RWPE2 (cell line): Measurements from ENCODE around the gene SLC4A3.

ENCODE experiments used
- ATAC-seq: fragments of 200-7000 bp; cut with Tn5 transposase; 3 replicates; pipeline ENCODE4 v1.9.1; 2021; ENCODE audit warnings: low read depth
- DNase-seq: peaks from one replicate; pipeline ENCODE4 v3.0.0-alpha.2; 2020; ENCODE audit warnings: low spot score
- H3K27ac ChIP-seq: fragments of 450-650 bp; 2 replicates; pipeline ENCODE4 v1.5.1; 2017; ENCODE audit warnings: mild to moderate bottlenecking; ENCODE audit not compliant: poor library complexity, severe bottlenecking
- H3K27me3 ChIP-seq: fragments of 250-450 bp; sonication (Bioruptor Pico); 2 replicates; pipeline ENCODE4 v1.5.1; 2021; ENCODE audit warnings: mild to moderate bottlenecking, moderate library complexity; ENCODE audit not compliant: insufficient read depth, poor library complexity, severe bottlenecking
- H3K36me3 ChIP-seq: fragments of 250-450 bp; sonication (Bioruptor Pico); 2 replicates; pipeline ENCODE4 v1.5.1; 2020; ENCODE audit warnings: low read depth, mild to moderate bottlenecking, moderate library complexity
- H3K4me1 ChIP-seq: fragments of 250-450 bp; sonication (Bioruptor Pico); 2 replicates; pipeline ENCODE4 v1.5.1; 2021; ENCODE audit warnings: mild to moderate bottlenecking, moderate library complexity; ENCODE audit not compliant: insufficient read depth, poor library complexity, severe bottlenecking
- H3K4me3 ChIP-seq: fragments of 250-450 bp; sonication (Bioruptor Pico); 2 replicates; pipeline ENCODE4 v1.5.1; 2021; ENCODE audit warnings: mild to moderate bottlenecking, moderate library complexity; ENCODE audit not compliant: severe bottlenecking
- H3K9me3 ChIP-seq: fragments of 250-450 bp; sonication (Bioruptor Pico); 2 replicates; pipeline ENCODE4 v1.5.1; 2021; ENCODE audit warnings: mild to moderate bottlenecking, moderate library complexity; ENCODE audit not compliant: severe bottlenecking
- CTCF ChIP-seq: fragments of 450-650 bp; IDR thresholded peaks from one replicate; pipeline ENCODE4 v1.5.1; 2017; ENCODE audit warnings: mild to moderate bottlenecking, moderate library complexity; ENCODE audit not compliant: poor library complexity, severe bottlenecking

Gene SLC4A3

GRCh38 chr2:219613461-219614070, 13.9 kb upstream of the SLC4A3 start:
- ATAC-seq (no peak), DNase-seq (no peak)
- peaks cover 5% of the 10 kb centered on the region for H3K36me3 ChIP-seq
- H3K4me3 ChIP-seq, result no peak overlapping the region
- no peak overlapping the region for H3K27ac ChIP-seq
- no peak for TF ChIP-seq CTCF
- H3K27me3 ChIP-seq, result no peaks in the 10 kb centered on the region
- no peaks in the 10 kb centered on the region for H3K4me1 ChIP-seq
- no peaks in the 10 kb centered on the region for H3K9me3 ChIP-seq

- no peaks in the 10 kb centered on the region for H3K27me3 ChIP-seq
- ATAC-seq (no peak; the same call in 2 of the 3 replicates), DNase-seq (no peak)
- no peak overlapping the region for H3K27ac ChIP-seq
- no peaks in the 10 kb centered on the region for H3K4me1 ChIP-seq
- peaks cover 5% of the 10 kb centered on the region for H3K36me3 ChIP-seq
- H3K4me3 ChIP-seq, result no peak overlapping the region
- H3K9me3 ChIP-seq, result no peaks in the 10 kb centered on the region
- no peak for TF ChIP-seq CTCF
Measured at GRCh38 chr2:219614076-219614860, 13.2 kb upstream of the SLC4A3 start.

- Histone ChIP-seq H3K9me3 (no peaks in the 10 kb centered on the region), H3K27me3 (no peaks in the 10 kb centered on the region), H3K27ac (no peak overlapping the region), H3K36me3 (peaks cover 5% of the 10 kb centered on the region), H3K4me3 (no peak overlapping the region), H3K4me1 (no peaks in the 10 kb centered on the region)
- no peak for DNase-seq
- no peak for ATAC-seq
- no peak for TF ChIP-seq CTCF
Measured at GRCh38 chr2:219615036-219615435, 12.4 kb upstream of the SLC4A3 start.

GRCh38 chr2:219615894-219616293, 11.5 kb upstream of the SLC4A3 start:
- Histone ChIP-seq H3K36me3 (peaks cover 5% of the 10 kb centered on the region), H3K4me1 (no peaks in the 10 kb centered on the region), H3K27me3 (no peaks in the 10 kb centered on the region), H3K4me3 (no peak overlapping the region), H3K9me3 (no peaks in the 10 kb centered on the region), H3K27ac (no peak overlapping the region)
- no peak for ATAC-seq
- DNase-seq, result no peak
- TF ChIP-seq CTCF, result no peak

GRCh38 chr2:219616550-219616949, 10.9 kb upstream of the SLC4A3 start:
- TF ChIP-seq CTCF, result no peak
- Histone ChIP-seq H3K27me3 (no peaks in the 10 kb centered on the region), H3K27ac (no peak overlapping the region), H3K4me3 (no peak overlapping the region), H3K9me3 (no peaks in the 10 kb centered on the region), H3K4me1 (no peaks in the 10 kb centered on the region), H3K36me3 (peaks cover 5% of the 10 kb centered on the region)
- ATAC-seq (no peak), DNase-seq (no peak)
